SK-N-MC (cell line): ENCODE results near the gene TBRG1.

Experiments
- EZH2 ChIP-seq: fragments of 200-600 bp; sonication (generic); IDR thresholded peaks from one replicate; pipeline ENCODE4 v1.6.1; 2017; ENCODE audit warnings: antibody characterized with exemption
- FOXP2 ChIP-seq: optimal IDR thresholded peaks from 2 replicates; pipeline ENCODE3; 2011; ENCODE audit warnings: mild to moderate bottlenecking, moderate library complexity; ENCODE audit not compliant: insufficient read depth; ENCODE audit errors: extremely low read length, control extremely low read depth
- POLR2AphosphoS5 ChIP-seq: IDR thresholded peaks from 2 replicates; pipeline ENCODE4 v1.6.1; 2012; ENCODE audit warnings: mild to moderate bottlenecking, low read depth, low read length, borderline replicate concordance

DNA sequence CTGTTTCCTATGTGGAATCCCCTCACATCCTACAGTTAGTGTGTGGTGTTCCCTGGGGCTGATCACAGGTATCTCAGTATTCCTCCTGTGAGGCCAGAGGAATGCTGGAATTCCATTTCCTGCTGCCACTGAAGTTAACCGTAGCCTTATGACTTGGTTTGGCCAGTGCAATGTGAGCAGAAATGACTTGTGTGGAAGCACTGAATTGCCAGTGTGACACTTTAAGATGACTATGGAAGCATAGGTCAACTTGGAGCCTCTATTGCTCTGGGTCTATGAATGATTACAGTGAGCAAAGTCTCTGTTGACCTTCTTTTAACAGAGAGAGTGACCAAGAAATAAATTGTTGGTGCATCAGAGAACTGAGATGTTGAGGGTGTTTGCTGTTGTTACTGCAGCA, 16.5 kb downstream of the TBRG1 start:
- TF ChIP-seq POLR2AphosphoS5: no peak
- TF ChIP-seq EZH2: no peak
- TF ChIP-seq FOXP2: no peak
